ENCODE data around the gene RHOH.
"Not testable (repeated sequence)": the region's sequence is repeated elsewhere in the genome, so short reads cannot be mapped to it uniquely, and the experiment has no call there.

The RHOH gene

GRCh38 chr4:40290611-40291186 lies 93.9 kb downstream of the RHOH start:
- not testable (repeated sequence) for DNase-seq (ENCODE audit: low read depth in 3 of 3, low spot score in 1 of 3)

DNA sequence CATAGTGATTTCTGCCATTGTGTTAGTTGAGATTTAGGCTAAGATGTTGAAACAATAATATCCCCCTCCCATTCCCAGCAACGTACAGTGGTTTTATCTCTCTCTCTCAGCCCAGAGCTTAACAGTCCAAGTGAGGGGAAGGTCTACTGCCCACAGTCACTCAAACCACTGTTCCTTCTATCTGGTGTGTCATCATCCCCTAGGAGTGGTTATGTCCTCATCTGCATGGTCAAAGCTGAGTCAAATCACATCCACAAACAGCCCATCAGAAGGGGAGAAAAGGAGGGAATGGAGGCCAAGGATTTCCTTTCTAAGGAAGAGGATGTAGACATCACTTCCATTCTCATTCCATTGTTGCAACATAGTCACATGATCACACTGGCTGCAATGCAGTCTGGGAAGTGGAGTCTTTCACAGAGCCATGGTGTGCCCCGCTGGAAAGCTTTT lies 95.5 kb downstream of the RHOH start:
- DNase-seq (ENCODE audit: low read depth in 3 of 3, low spot score in 1 of 3), result no peak

- DNase-seq (ENCODE audit: low read depth in 3 of 3, low spot score in 1 of 3), result no peak
Measured at GRCh38 chr4:40294339-40294738, 97.5 kb downstream of the RHOH start.

GRCh38 chr4:40295030-40295429 lies 98.2 kb downstream of the RHOH start:
- not testable (repeated sequence) for DNase-seq (ENCODE audit: low read depth in 3 of 3, low spot score in 1 of 3)

DNA sequence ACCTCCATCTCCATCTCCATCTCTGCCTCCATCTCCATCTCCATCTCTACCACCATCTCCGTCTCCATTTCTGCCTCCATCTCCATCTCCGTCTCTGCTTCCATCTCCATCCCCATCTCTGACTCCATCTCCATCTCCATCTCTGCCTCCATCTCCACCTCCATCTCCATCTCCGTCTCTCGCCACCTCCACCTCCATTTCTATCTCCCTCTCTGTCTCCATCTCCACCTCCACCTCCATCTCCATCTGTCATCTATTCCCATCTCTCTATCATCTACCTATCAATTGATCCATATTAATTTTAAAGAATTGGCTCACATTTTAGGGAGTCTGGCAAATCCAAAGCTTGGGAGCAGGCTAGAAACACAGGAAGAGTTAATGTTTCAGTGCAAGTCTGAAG lies 98.7 kb downstream of the RHOH start:
- no peak for DNase-seq (ENCODE audit: low read depth in 3 of 3, low spot score in 1 of 3)

Measured in stimulated activated CD4-positive, alpha-beta T cell treated with anti-CD3 and anti-CD28 coated beads, TNF-alpha, amount 100 ng/mL, for 1 hour (primary cell).